ENCODE measurements around the gene ERLIN1. TPM values are rescaled to one million over a fixed set of nuclear protein-coding genes. Genes with fewer than 3 reads are reported as not detected.

Gene ERLIN1
- total RNA-seq, 2 donors from 2014 or later = 9.3 to 21.2 TPM

DNA sequence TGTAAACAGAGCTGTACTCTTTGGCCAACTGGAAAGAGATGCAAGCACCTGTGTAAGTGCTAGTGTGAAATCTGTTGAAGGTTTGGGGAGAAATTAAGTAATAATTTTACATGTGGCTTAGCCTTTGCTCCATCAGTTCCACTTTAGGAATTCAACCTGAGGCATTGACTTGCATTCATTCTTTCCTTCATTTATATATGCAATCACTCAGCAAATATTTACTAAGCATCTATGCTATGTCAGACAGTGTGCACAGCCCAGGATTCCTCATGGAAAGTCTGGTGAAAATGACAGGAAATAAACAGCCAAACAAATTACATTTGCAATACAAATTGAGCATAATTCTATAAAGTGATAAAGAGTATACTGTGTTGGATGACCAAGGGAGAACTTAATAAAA, 50.3 kb downstream of the ERLIN1 start:
- no peaks in the 10 kb centered on the region for H3K4me1 ChIP-seq (ENCODE audit: control insufficient read depth in 1 of 2, low read depth in 2 of 2)
- H3K27me3 ChIP-seq (replicated peaks; ENCODE audit: insufficient read depth) = no peaks in the 10 kb centered on the region
- H3K27ac ChIP-seq = no peak overlapping the region
- TF ChIP-seq, protein P1, sequence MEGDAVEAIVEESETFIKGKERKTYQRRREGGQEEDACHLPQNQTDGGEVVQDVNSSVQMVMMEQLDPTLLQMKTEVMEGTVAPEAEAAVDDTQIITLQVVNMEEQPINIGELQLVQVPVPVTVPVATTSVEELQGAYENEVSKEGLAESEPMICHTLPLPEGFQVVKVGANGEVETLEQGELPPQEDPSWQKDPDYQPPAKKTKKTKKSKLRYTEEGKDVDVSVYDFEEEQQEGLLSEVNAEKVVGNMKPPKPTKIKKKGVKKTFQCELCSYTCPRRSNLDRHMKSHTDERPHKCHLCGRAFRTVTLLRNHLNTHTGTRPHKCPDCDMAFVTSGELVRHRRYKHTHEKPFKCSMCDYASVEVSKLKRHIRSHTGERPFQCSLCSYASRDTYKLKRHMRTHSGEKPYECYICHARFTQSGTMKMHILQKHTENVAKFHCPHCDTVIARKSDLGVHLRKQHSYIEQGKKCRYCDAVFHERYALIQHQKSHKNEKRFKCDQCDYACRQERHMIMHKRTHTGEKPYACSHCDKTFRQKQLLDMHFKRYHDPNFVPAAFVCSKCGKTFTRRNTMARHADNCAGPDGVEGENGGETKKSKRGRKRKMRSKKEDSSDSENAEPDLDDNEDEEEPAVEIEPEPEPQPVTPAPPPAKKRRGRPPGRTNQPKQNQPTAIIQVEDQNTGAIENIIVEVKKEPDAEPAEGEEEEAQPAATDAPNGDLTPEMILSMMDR (IDR thresholded peaks at IDR 0.05) = no peak
- no peaks in the 10 kb centered on the region for H3K9me3 ChIP-seq
- ATAC-seq (ENCODE audit: insufficient number of reproducible peaks, low FRiP score, low read depth) (no peak), DNase-seq (ENCODE audit: low spot score) (no peak)
- no peaks in the 10 kb centered on the region for H3K36me3 ChIP-seq
- no peak overlapping the region for H3K4me3 ChIP-seq

GRCh38 chr10:100133801-100134200, 52.0 kb downstream of the ERLIN1 start:
- Histone ChIP-seq H3K4me1 (ENCODE audit: control insufficient read depth in 1 of 2, low read depth in 2 of 2) (no peaks in the 10 kb centered on the region), H3K36me3 (no peaks in the 10 kb centered on the region), H3K9me3 (no peaks in the 10 kb centered on the region), H3K27me3 (replicated peaks; ENCODE audit: insufficient read depth) (no peaks in the 10 kb centered on the region), H3K4me3 (no peak overlapping the region), H3K27ac (no peak overlapping the region)
- DNase-seq (ENCODE audit: low spot score) (no peak), ATAC-seq (ENCODE audit: insufficient number of reproducible peaks, low FRiP score, low read depth) (no peak)
- TF ChIP-seq, protein P1 (IDR thresholded peaks at IDR 0.05) = no peak

DNA sequence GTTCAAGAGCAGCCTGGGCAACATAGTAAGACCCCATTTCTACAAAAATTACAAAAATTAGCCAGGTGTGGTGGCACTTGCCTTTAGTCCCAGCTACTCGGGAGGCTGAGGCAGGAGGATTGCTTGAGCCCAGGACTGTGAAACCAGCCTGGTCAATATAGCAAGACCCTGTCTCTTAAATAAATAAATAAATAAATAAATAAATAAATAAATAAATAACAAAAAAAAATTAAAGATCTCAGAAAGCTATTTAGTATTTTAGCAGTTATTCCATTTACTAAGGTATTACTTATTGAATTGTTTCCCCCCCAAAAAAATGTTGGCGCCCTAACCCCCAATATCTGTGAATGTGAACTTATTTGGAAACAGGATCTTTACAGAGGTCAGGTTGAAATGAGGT, 53.4 kb downstream of the ERLIN1 start:
- DNase-seq (ENCODE audit: low spot score) (no peak), ATAC-seq (ENCODE audit: insufficient number of reproducible peaks, low FRiP score, low read depth) (no peak)
- Histone ChIP-seq H3K9me3 (no peaks in the 10 kb centered on the region), H3K27me3 (replicated peaks; ENCODE audit: insufficient read depth) (no peaks in the 10 kb centered on the region), H3K4me3 (no peak overlapping the region), H3K27ac (no peak overlapping the region), H3K4me1 (ENCODE audit: control insufficient read depth in 1 of 2, low read depth in 2 of 2) (no peaks in the 10 kb centered on the region), H3K36me3 (no peaks in the 10 kb centered on the region)
- TF ChIP-seq, protein P1 (IDR thresholded peaks at IDR 0.05) = no peak

DNA sequence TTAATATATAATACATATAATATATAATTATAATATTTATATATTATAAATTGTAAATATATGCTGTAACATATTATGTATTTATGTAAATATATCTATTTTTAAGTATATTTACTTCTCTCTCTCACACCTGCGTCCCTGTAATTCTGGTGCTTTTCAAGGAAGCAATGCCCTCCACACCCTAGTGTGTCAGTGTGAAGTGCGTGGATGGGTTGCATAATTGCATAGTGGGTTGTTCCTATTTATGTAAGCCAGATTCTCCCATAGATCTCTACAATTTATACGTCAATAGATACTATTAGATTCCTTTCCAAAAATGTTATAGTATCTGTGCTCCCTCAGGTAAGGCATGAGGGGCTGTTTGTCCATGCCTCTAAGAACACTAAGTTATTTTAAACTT, 54.3 kb downstream of the ERLIN1 start:
- Histone ChIP-seq H3K9me3 (no peaks in the 10 kb centered on the region), H3K27ac (no peak overlapping the region), H3K4me3 (no peak overlapping the region), H3K4me1 (ENCODE audit: control insufficient read depth in 1 of 2, low read depth in 2 of 2) (no peaks in the 10 kb centered on the region), H3K27me3 (replicated peaks; ENCODE audit: insufficient read depth) (no peaks in the 10 kb centered on the region), H3K36me3 (no peaks in the 10 kb centered on the region)
- no peak for ATAC-seq (ENCODE audit: insufficient number of reproducible peaks, low FRiP score, low read depth)
- no peak for DNase-seq (ENCODE audit: low spot score)
- TF ChIP-seq, protein P1 (IDR thresholded peaks at IDR 0.05) = no peak

GRCh38 chr10:100130831-100131230, 55.0 kb downstream of the ERLIN1 start:
- no peak overlapping the region for H3K4me3 ChIP-seq
- H3K9me3 ChIP-seq = no peaks in the 10 kb centered on the region
- H3K36me3 ChIP-seq = no peaks in the 10 kb centered on the region
- ATAC-seq (ENCODE audit: insufficient number of reproducible peaks, low FRiP score, low read depth) = no peak
- no peaks in the 10 kb centered on the region for H3K4me1 ChIP-seq (ENCODE audit: control insufficient read depth in 1 of 2, low read depth in 2 of 2)
- DNase-seq (ENCODE audit: low spot score) = no peak
- H3K27me3 ChIP-seq (replicated peaks; ENCODE audit: insufficient read depth) = no peaks in the 10 kb centered on the region
- no peak overlapping the region for H3K27ac ChIP-seq
- TF ChIP-seq, protein P1 (IDR thresholded peaks at IDR 0.05) = no peak
